HG03571 (cell line): Measurements from ENCODE around the gene AURKB.
"Not testable (repeated sequence)": the region's sequence is repeated elsewhere in the genome, so short reads cannot be mapped to it uniquely, and the experiment has no call there.

Source experiments
- ATAC-seq: cut with Tn5 transposase; IDR thresholded peaks from one replicate; pipeline ENCODE4 v1.9.1; 2021; ENCODE audit not compliant: unreplicated experiment

The AURKB gene

DNA sequence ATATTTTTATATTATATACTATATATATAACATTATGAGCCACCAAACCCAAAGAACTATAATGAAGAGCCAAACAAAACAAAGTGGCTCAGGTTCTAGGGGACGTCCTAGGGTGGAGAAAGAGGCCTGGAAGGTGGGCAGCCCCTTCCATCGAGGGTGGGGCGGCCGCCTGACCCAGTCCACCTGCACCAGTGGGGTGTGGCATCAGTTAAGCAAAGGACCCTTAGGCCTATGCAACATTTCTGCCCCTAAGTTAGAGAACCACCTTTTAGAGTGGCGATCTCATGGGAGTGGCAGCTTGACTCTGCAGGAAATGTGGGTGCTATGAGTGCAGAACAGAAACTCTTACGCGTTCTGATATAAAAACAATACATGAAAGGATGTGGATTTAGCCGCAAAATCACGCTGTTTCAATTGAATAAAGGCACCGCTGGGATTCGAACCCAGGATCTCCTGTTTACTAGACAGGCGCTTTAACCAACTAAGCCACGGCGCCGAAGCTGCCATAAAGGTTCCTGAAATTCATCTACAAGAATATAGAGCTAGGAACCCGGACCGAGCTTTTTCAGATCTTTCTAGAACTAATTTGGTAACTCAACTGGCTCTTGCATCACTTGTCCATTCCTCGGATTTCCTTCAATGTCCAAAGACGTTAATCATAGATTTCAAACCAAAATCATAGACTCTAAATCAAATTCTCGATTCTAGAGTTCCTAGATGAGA, 15.6 kb upstream of the AURKB start:
- no peak for ATAC-seq

DNA sequence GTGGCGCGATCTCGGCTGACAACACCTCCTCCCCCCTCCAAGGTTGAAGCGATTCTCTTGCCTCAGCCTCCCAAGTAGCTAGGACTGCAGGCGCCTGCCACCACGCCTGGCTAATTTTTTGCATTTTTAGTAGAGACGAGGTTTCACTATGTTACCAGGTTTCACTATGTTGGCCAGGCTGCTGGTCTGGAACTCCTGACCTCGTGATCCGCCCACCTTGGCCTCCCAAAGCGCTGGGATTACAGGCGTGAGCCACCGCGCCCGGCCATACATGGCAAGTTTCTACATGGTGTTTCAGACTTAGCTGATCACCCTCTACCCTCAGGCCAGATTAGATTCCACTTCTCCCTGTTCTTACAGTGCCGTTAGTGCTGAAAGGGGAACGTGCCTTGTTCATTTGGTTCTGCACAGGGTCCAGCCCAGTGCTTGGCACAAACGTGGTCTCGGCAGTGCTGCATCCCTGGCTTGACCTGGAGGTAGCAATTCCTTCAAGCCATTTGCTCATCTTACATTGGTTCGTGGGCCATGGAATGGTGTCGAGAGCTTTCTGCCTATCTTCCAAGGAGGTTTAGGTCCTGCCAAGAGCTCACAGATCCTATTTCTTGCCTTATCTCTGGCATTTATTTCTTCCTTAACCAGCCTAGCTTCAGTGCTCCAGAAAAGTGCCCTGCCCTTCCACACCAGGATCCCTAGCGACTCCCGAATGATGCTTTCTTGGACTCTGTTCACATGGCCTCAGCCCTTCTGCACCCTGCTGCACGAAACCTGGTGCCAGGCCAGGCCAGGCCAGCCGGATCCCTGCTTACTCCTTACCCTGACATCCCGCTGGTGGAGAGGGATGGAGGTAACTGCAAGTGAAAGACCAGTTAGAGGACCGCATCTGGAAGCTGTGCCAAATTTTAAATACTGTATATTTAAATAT, 14.8 kb upstream of the AURKB start:
- ATAC-seq: no peak

DNA sequence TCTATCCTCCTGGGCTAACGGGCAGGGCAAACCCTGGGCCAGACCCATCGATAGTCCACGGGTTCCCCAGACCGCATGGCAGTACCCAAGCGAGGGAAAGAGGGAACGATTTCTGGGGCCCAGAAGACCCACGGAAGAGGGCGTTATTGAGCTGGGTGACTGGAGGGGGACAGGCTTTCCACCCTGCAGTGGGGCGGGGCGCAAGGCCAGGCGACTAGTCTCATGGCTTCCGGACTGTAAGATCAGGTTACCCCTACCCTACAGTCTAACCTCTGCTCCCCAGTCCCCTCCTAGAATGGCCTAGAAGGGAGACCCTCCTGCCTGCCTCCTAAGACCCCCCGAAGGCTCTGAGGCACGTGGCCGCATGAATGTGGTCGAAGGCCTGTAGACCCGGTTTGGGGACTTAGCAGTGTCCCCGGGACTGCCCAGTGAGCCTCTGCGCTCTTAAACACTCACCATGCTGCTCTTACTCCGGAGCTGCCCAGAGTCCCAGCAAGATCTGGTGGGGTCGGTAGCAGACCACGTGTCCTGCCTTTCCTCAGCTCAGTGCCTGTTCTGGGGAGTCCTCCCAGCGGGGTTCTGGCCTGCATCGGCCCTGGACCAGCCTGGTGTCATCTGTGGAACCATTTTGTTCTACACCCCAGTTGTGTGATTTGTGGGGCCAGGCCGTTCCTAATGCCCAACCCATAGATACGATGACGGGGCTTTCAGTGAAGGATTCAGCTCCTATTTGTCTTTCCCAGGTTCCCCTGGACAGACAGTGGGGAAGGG, 13.2 kb upstream of the AURKB start:
- ATAC-seq: no peak

DNA sequence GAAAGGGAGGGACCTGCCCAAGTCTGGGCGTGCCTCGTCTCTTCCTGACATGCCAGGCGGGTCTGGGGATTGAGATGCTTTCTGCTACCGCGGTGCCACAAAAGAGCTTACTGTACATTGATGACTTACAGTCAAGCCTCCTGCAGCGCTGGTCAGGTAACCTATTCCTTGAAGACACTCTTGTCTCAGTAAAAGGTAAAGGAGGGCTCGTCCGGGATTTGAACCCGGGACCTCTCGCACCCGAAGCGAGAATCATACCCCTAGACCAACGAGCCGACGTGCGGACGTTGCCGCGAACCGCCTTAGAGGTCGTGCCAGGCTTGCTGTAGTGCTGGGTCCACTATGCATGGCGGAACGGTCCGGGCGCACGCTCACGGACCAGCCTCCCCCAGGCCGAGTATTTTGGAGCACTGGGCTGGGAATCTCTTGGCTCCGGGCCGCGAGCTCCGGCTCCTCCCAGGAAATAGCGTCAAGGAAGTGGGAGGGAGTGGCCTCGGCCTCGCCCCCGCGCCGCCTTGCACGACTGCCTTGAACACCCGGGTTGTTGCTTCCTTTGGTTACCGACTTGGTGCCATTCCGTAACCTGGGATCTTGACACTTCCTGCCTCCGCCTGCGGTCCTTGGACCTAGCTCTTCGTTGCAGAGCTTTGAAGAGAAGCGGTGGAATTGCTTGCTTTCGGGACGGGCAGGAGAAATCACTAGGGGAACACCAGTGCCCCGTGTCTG, 12.4 kb upstream of the AURKB start:
- ATAC-seq: peak; percentile 43

DNA sequence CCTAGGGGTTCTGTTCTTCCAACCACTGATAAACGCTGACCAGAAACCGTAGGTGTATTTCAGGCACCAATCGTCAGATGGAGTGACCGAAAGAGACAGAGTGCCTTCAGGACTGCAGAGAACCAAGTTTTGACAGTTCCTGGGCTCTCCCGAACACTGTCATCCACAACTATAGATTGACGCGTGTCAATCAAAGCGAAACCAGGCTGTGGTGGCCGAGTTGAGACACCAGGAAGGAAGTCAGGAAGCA, 11.9 kb upstream of the AURKB start:
- ATAC-seq: peak; percentile 21

DNA sequence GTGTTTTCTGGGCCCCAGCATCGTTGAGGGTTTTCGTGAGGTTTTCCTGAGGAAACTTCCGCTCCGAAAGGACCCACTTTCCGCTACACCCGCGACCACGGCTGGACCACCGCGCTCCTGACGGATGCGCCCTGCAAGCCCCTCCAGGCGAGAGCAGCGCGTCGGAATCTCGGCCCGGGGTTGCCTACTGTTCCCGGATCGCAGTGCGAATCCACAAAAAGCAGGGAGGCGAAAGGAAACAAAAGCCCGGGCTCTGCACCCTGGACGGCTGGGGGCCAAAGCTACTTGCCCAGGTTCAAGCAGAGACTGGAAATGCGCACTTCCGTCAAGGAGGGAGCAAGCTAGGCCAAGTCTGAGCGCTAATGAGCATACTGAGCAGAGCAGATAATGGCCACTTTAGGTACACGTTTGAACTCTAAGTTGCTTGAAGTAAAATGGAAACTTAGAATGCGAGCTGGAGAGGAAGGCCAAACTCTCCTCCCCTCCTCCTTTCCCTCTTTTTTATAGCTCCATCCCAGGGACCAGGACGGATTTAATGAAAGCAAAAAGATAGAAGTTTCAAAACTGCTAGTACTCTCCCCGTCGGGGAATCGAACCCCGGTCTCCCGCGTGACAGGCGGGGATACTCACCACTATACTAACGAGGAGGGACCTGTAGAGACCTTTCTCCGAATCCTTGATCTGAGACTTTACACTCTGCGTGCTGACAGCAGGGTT, 11.4 kb upstream of the AURKB start:
- peak; percentile 38 for ATAC-seq

DNA sequence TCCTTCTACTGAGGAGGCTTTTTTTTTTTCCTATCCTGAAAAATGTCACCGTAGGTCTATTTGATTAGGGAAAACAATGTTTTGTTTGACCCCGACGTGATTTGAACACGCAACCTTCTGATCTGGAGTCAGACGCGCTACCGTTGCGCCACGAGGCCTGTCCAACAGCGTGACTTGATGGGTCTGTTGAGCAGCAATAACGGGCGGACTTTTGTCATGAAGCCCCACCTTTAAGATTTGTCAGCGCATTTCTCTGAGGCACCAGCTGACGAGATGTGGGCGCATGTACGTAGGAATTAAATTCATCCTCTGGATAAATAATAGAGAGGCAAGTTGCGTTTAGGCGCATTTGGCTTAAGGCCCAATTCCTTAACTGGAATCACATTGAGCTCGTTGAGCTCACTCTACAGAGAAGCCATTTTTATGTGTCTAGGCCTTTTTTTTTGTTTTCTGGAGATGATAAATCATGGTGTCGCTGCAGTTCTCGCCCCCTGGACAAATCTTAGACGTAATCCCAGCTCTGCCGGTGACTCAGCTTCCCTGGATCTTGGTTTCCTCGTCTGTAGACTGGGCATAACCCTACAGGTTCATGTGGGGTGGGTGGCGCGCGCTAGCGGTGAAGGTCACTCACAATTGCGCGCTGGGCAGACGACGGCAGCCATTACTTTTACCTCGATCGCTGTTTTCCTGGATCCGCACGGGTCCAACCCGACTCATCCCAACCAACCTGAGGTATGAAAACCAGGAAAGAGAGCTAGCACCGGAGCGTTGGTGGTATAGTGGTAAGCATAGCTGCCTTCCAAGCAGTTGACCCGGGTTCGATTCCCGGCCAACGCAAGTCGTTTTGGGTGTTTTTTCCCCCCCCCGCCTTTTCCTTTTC, 10.6 kb upstream of the AURKB start:
- no peak for ATAC-seq

DNA sequence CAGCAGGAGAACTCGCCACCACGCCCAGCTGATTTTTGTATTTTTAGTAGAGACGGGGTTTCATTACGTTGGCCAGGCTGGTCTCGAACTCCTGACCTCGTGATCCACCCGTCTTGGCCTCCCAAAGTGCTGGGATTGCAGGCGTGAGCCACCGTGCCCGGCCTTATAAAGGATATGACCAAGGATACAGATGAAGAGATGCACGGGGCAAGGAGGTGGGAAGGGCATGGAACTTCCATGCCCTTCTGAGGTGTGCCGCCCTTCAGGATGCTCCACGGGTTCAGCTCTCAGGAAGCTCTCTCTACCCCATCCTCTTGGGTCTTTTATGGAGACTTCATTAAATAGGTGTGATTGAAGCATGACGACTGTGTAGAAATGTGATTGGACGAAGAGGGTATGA, 3.6 kb upstream of the AURKB start:
- not testable (repeated sequence) for ATAC-seq

DNA sequence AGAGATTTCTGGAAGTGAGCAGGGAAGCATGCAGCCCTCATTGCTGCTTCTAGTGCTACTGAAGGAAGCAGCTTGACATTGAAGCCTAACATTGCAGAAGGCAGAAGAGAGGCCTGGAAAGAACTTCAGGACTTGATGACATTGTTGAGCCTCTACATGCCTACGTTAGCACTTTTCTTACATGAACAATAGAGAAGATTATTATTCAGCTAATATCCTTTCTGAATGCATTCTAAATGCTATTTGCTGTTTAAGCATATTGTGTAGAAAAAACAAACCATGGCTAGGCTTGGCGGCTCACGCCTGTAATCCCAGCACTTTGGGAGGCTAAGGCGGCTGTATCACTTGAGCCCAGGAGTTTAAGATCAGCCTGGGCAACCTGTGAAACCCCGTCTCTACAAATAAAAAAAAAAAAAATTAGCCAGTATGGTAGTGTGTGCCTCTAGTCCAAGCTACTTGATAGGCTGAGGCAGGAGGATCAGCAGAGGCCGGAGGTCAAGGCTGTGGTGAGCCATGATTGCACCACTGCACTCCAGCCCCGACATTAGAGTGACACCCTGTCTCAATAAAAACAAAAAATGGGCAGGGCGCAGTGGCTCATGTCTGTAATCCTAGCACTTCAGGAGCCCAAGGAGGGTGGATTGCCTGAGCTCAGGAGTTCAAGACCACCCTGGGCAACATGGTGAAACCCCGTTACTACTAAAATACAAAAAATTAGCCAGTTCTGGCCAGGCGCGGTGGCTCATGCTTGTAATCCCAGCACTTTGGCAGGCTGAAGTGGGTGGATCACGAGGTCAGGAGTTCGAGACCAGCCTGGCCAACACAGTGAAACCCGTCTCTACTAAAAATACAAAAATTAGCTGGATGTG, 2.2 kb upstream of the AURKB start:
- ATAC-seq: no peak

DNA sequence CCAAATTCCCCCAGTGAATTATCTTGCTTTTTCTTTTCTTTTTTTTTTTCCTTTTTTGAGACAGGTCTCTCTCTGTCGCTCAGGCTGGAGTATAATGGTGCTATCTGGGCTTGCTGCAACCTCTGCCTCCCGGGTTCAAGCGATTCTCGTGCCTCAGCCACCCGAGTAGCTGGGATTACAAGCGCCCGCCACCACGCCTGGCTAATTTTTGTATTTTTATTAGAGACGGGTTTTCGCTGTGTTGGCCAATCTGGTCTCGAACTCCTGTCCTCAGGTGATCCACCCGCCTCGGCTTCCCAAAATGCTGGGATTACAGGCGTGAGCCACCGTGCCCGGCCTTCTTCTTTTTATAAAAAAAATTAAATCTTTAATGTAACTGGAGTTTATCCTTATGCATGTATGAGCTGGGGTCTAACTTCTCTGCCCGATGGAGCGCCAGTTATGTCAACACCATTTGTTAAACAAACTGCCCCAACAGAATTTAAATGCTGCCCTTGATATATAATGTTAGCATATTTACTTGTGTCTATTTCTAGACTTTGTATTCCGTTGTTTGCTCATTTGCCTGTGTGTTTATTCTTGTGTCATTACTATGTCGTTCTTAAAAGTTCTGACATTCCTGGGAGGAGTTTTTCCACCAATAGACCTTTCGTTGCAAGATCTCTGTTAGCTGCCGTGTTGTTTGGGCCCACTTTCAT, 535 bp upstream of the AURKB start:
- no peak for ATAC-seq

DNA sequence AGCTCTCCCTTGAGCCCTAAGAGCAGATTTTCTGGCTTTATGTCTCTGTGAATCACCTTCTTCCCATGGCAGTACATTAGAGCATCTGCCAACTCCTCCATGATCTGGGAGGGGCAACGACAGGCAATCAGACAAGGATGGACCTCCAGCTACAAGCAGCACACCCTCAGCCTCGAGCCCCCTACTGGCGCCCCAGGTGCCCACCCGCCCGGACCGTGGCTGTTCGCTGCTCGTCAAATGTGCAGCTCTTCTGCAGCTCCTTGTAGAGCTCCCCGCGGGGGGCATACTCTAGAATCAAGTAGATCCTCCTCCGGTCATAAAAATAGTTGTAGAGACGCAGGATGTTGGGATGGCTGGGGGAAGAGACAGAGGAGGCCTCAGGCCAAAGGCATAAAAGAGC, 3.8 kb downstream of the AURKB start:
- no peak for ATAC-seq

DNA sequence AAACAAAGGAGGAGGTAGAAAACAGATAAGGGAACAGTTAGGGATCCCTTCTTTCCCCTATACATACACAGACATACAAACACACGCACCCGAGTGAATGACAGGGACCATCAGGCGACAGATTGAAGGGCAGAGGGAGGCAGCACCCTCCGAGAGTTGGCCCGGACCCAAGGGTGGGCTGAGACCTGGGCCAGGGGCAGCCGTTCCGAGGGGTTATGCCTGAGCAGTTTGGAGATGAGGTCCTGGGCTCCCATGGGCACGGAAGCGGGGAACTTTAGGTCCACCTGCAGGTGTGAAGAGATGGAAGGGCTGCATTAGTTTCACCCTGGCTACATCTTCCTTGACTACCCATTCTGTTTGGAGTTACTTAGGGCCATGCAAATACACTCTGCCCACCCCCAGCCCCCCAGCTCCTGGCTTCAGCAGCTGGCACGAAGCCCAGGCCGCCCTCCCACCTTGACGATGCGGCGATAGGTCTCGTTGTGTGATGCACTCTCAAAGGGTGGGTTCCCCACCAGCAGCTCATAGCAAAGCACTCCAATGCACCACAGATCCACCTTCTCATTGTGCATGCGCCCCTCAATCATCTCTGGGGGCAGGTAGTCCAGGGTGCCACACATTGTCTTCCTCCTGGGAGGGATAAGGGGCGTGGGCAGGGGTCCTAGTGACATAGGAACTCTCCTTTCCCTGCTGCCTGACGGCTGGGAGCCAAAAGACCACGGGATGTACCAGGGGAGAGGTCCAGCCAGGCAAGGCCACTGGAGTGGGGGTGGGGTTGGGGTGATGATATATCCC, 5.4 kb downstream of the AURKB start:
- no peak for ATAC-seq

DNA sequence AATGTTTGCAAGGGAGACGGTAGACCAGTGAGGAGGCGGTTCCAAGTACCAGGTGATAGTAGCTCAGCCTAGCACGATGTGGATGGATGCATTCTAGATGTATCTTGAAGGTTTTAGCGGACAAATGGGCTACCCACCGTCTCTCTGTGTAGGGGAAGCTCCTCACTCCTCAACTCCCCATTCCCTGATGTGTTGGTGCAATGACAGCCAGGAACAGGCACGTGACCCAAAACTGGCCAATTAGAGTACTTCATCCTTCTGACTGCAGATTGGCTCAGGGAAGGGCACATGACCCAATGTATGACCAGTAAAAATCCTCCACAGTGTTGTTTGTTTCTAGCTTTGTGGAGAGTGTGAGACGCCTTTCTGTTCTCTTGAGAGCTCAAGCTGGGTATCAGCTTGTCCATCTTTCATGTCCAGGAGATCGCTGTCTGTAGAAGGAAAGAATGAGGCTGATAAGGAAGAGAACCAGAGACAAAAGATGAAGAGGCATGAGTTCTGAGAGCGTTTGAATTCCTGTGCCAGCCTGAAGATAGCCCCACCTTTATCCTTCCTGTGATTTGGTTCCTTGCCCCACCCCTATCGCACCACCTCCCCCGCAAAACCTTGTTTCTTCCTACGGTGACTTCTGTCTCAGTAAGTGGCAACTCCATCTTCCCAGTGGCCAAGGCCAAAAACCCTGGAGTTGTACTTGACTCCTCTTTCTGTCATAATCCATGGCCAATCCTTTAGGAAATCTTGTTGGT, 18.1 kb downstream of the AURKB start:
- ATAC-seq: no peak

DNA sequence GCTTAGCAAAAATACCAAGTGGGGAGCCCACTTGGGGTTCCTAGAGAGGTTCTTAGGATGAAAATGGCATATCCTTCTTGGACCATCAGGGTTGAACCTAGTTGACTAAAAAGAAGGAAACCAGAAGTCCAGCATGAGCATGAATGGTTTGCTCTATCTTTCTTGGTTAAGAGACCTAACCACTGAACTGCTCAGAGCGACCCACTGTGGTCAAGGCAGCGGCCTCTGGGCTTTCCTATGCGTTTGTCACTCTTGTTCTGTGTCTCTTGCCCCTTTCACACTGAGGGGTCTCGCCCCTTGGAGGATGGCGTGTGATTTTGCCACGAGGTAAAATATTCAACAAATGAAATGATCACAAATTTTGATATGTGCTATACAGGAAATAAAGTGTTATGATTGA, 19.9 kb downstream of the AURKB start:
- ATAC-seq: no peak

DNA sequence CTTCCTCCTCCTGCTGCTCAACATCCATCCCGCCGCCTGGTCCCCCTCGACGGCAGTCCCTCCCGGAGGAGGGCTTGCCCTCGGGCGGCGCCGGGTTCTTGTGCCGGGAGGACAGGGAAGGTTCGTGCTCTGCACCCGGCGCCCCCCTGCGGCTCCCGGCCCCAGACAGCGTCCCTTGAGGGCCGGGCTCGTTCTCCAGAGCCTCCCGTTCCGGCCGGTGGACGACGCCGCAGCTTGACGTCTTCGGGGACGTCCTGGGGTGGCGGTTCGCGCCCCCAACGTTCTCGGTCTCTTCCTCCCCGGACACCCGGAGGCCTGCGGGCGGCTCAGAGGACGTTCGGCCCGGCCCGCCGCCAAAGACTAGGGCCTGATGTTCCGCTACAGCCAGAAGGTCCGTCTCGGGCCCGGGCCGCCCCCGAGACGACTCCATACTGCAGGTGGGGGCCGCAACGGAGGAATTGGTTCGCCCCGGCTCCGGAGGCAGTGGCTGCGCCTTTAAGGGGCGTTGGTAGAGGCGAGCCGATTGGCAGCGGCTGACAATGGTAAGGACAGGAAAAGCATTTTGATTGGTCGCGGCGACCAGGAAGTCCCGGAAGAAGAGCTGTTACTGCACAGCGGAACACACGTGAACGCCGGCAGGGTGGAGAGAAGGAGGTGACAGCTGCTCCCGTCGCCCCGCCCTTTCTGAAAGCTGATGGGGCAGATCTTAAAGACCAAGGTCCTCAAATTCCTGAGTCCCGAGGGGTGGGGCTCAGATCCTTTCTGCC, 20.5 kb downstream of the AURKB start, which contains the start of gene BORCS6:
BORCS6 (minus strand) TSS at position 470 of the 767 bp plus-strand sequence; CDS start at position 430, 40 bp downstream.
- peak; percentile 44 for ATAC-seq
